HEK293T (cell line): ENCODE measurements around the gene MAGEB6B.

ENCODE experiments used
- ELF4 ChIP-seq: fragments of 450-650 bp; IDR thresholded peaks from 2 replicates; pipeline ENCODE4 v1.6.1; 2017; ENCODE audit warnings: antibody characterized with exemption
- FOXK2 ChIP-seq: fragments of 450-650 bp; IDR thresholded peaks from 2 replicates; pipeline ENCODE4 v1.6.1; 2016; ENCODE audit warnings: mild to moderate bottlenecking

GRCh38 chrX:26160301-26160700 lies at the start of gene MAGEB6B:
- TF ChIP-seq FOXK2 = no peak
- TF ChIP-seq ELF4 = no peak
